Gastroesophageal sphincter (tissue), 4 donors: ENCODE results near the gene GGT6. TPM values are rescaled to one million over a fixed set of nuclear protein-coding genes. Genes with fewer than 3 reads are reported as not detected.
"Not testable (repeated sequence)": the region's sequence is repeated elsewhere in the genome, so short reads cannot be mapped to it uniquely, and the experiment has no call there.

Experiments used
- ATAC-seq: fragments of 150-250 bp; one replicate; pipeline ENCODE4 v1.9.1; 2016; ENCODE audit warnings: mild to moderate bottlenecking, moderate library complexity
- H3K27ac ChIP-seq, 4 donors: fragments of 200-600 bp; sonication (generic) in 3 of 4; 1 replicate in 3 of 4; 2 replicates in 1 of 4; pipeline ENCODE4 v1.5.1; 2016 to 2019
- H3K27me3 ChIP-seq: fragments of 200-600 bp; sonication (generic); one replicate; pipeline ENCODE4 v1.5.1; 2019
- H3K36me3 ChIP-seq, 2 donors: fragments of 200-600 bp; sonication (generic); one replicate each; pipeline ENCODE4 v1.5.1; 2019; ENCODE audit warnings: control low read depth in 1 of 2
- H3K4me1 ChIP-seq, 3 donors: fragments of 200-600 bp; sonication (generic); 1 replicate in 2 of 3; 2 replicates in 1 of 3; pipeline ENCODE4 v1.5.1; 2016 to 2019; ENCODE audit warnings: control low read depth in 2 of 3
- H3K4me3 ChIP-seq, 2 donors: fragments of 200-600 bp; sonication (generic); one replicate each; pipeline ENCODE4 v1.5.1; 2019; ENCODE audit warnings: mild to moderate bottlenecking in 1 of 2, moderate library complexity in 1 of 2
- H3K9me3 ChIP-seq, 3 donors: fragments of 200-600 bp; sonication (generic); one replicate each; pipeline ENCODE4 v1.5.1; 2017 to 2019; ENCODE audit warnings: control low read depth in 2 of 3
- CTCF ChIP-seq, 4 experiments: fragments of 200-600 bp in 2 of 4; fragments of 450-650 bp in 2 of 4; sonication (generic) in 1 of 4; IDR thresholded peaks; one replicate each; pipeline ENCODE4 v1.5.1; 2017 to 2019; ENCODE audit warnings: antibody characterized with exemption in 4 of 4, mild to moderate bottlenecking in 2 of 4, moderate library complexity in 2 of 4
- EP300 ChIP-seq: sonication (generic); formaldehyde crosslinking; IDR thresholded peaks from one replicate; pipeline ENCODE4 v1.6.1; 2017; ENCODE audit warnings: antibody characterized with exemption, mild to moderate bottlenecking
- POLR2A ChIP-seq, 2 donors: fragments of 450-650 bp; IDR thresholded peaks; one replicate each; pipeline ENCODE4 v1.6.1; 2017; ENCODE audit warnings: antibody characterized with exemption in 2 of 2, mild to moderate bottlenecking in 2 of 2, moderate library complexity in 1 of 2
- POLR2AphosphoS5 ChIP-seq: sonication (generic); formaldehyde crosslinking; IDR thresholded peaks from one replicate; pipeline ENCODE4 v1.6.1; 2017; ENCODE audit warnings: antibody characterized with exemption
- WGBS, 2 donors: methylation state at CpG; one replicate each; pipeline ENCODE4 v1.1.5; 2018; ENCODE audit warnings: low coverage in 1 of 2; 5-methylcytosine and 5-hydroxymethylcytosine counted together
- total RNA-seq, 4 donors: library from RNA; depleted of rRNA; stranded (reverse); fragments of >200 nt; gene quantifications; one replicate each; pipeline ENCODE4 v1.1.0, GENCODE V29; 2016

GGT6 gene
- total RNA-seq, 4 donors from 2014 or later, result 0.27 to 5.9 (median 0.47) TPM; not detected in 1

GRCh38 chr17:4607261-4607741, 46.9 kb upstream of the GGT6 start:
- no peak for ATAC-seq
- H3K4me1 ChIP-seq, result peaks cover 0 to 47% (median 16%) of the 10 kb centered on the region in 3 donors
- TF ChIP-seq CTCF (IDR thresholded peaks at IDR 0.05), result no peak
- no peak for TF ChIP-seq POLR2A (IDR thresholded peaks at IDR 0.05)
- no peak for TF ChIP-seq POLR2AphosphoS5
- no peak for TF ChIP-seq EP300
- H3K36me3 ChIP-seq, result no peaks in the 10 kb centered on the region
- H3K9me3 ChIP-seq, result no peaks in the 10 kb centered on the region
- H3K4me3 ChIP-seq, result no peak overlapping the region
- H3K27me3 ChIP-seq, result no peaks in the 10 kb centered on the region
- WGBS, 2 donors, result 47 to 56% methylated on average over 11 to 12 of the region's 25 CpGs
- H3K27ac ChIP-seq, result peak overlapping the region in 3 of 4 donors; percentile 69 to 75 (median 74)

GRCh38 chr17:4605826-4606225, 45.4 kb upstream of the GGT6 start:
- WGBS, 2 donors, result 50 to 61% methylated on average over 1 to 8 of the region's 12 CpGs
- H3K36me3 ChIP-seq, result no peaks in the 10 kb centered on the region
- no peaks in the 10 kb centered on the region for H3K27me3 ChIP-seq
- H3K4me3 ChIP-seq, result no peak overlapping the region
- TF ChIP-seq POLR2A (IDR thresholded peaks at IDR 0.05), result no peak
- no peak for TF ChIP-seq POLR2AphosphoS5
- TF ChIP-seq CTCF (IDR thresholded peaks at IDR 0.05), result no peak
- TF ChIP-seq EP300, result no peak
- H3K4me1 ChIP-seq, result peaks cover 0 to 51% (median 16%) of the 10 kb centered on the region in 3 donors
- H3K27ac ChIP-seq, result peak overlapping the region in 3 of 4 donors; percentile 44 to 75 (median 52)
- no peak for ATAC-seq
- no peaks in the 10 kb centered on the region for H3K9me3 ChIP-seq

GRCh38 chr17:4604736-4605135, 44.4 kb upstream of the GGT6 start:
- 71 to 83% methylated on average over 4 to 8 of the region's 11 CpGs for WGBS, 2 donors
- H3K9me3 ChIP-seq, result not testable (repeated sequence)

GRCh38 chr17:4604111-4604644, 43.8 kb upstream of the GGT6 start:
- no peak for ATAC-seq
- H3K9me3 ChIP-seq, result no peaks in the 10 kb centered on the region
- H3K27me3 ChIP-seq, result peaks cover 13% of the 10 kb centered on the region
- H3K36me3 ChIP-seq, result no peaks in the 10 kb centered on the region
- WGBS, 2 donors, result 12 to 48% methylated on average over 5 to 8 of the region's 18 CpGs
- peaks cover 0 to 67% (median 23%) of the 10 kb centered on the region in 3 donors for H3K4me1 ChIP-seq
- peak overlapping the region in 3 of 4 donors; percentile 56 to 75 (median 64) for H3K27ac ChIP-seq
- H3K4me3 ChIP-seq, result no peak overlapping the region
- TF ChIP-seq POLR2AphosphoS5 (no peak), CTCF (IDR thresholded peaks at IDR 0.05) (no peak), EP300 (no peak), POLR2A (IDR thresholded peaks at IDR 0.05) (no peak)

More at GRCh38 chr17:4604736-4605135, 44.4 kb upstream of the GGT6 start:
- not testable (repeated sequence) for H3K36me3 ChIP-seq, H3K27me3 ChIP-seq, H3K4me3 ChIP-seq, ATAC-seq
- Histone ChIP-seq H3K27ac (peak overlapping the region in 3 of 4 donors; percentile 56 to 75 (median 64)), H3K4me1 (peaks cover 0 to 62% (median 21%) of the 10 kb centered on the region in 3 donors)

- Histone ChIP-seq H3K27ac (no peak overlapping the region), H3K27me3 (peaks cover 15% of the 10 kb centered on the region), H3K4me1 (peaks cover 0 to 68% (median 19%) of the 10 kb centered on the region in 3 donors), H3K36me3 (peaks cover 0 to 3% of the 10 kb centered on the region in 2 donors), H3K9me3 (no peaks in the 10 kb centered on the region), H3K4me3 (no peak overlapping the region)
- ATAC-seq, result no peak
- no peak for TF ChIP-seq POLR2AphosphoS5
- TF ChIP-seq CTCF (IDR thresholded peaks at IDR 0.05), result no peak
- TF ChIP-seq EP300, result no peak
- TF ChIP-seq POLR2A (IDR thresholded peaks at IDR 0.05), result no peak
- WGBS, 2 donors, result 63 to 77% methylated on average over 2 to 5 of the region's 5 CpGs
Observed at GRCh38 chr17:4602041-4602440, 41.7 kb upstream of the GGT6 start.
